Esophagus muscularis mucosa (tissue), 4 donors: Measurements from ENCODE around the gene WDR26. TPM values are rescaled to one million over a fixed set of nuclear protein-coding genes. Genes with fewer than 3 reads are reported as not detected.

Experiments used
- DNase-seq: peaks from one replicate; pipeline ENCODE4 v3.0.0-alpha.2; 2017; ENCODE audit errors: extremely low spot score
- H3K27ac ChIP-seq, 4 donors: fragments of 200-600 bp; sonication (generic); replicated peaks in 1 of 4; 1 replicate in 3 of 4; 2 replicates in 1 of 4; pipeline ENCODE4 v1.5.1; 2016 to 2019; ENCODE audit warnings: mild to moderate bottlenecking in 1 of 4
- H3K27me3 ChIP-seq, 4 donors: fragments of 200-600 bp; sonication (generic); one replicate each; pipeline versions ENCODE4 v1.5.1 to v1.6.0; 2016 to 2019
- H3K36me3 ChIP-seq, 4 donors: fragments of 200-600 bp; sonication (generic); one replicate each; pipeline ENCODE4 v1.5.1; 2016 to 2019
- H3K4me1 ChIP-seq, 4 donors: fragments of 200-600 bp; sonication (generic); one replicate each; pipeline ENCODE4 v1.5.1; 2016 to 2019
- H3K4me3 ChIP-seq, 4 donors: fragments of 200-600 bp; sonication (generic); 1 replicate in 2 of 4; 2 replicates in 2 of 4; pipeline ENCODE4 v1.5.1; 2016 to 2019; ENCODE audit warnings: mild to moderate bottlenecking in 4 of 4, moderate library complexity in 1 of 4
- H3K9me3 ChIP-seq, 4 donors: fragments of 200-600 bp; sonication (generic); 1 replicate in 3 of 4; 2 replicates in 1 of 4; pipeline ENCODE4 v1.5.1; 2016 to 2019
- CTCF ChIP-seq, 3 experiments: fragments of 200-600 bp in 2 of 3; fragments of 450-650 bp in 1 of 3; sonication (generic) in 2 of 3; IDR thresholded peaks; one replicate each; pipeline ENCODE4 v1.5.1; 2017 to 2019; ENCODE audit warnings: antibody characterized with exemption in 3 of 3, mild to moderate bottlenecking in 2 of 3, moderate library complexity in 1 of 3
- EP300 ChIP-seq: sonication (generic); formaldehyde crosslinking; IDR thresholded peaks from one replicate; pipeline ENCODE4 v1.6.1; 2017; ENCODE audit warnings: antibody characterized with exemption
- POLR2A ChIP-seq: fragments of 450-650 bp; IDR thresholded peaks from one replicate; pipeline ENCODE4 v1.6.1; 2017; ENCODE audit warnings: antibody characterized with exemption, moderate library complexity, mild to moderate bottlenecking, low read depth
- POLR2AphosphoS5 ChIP-seq, 2 donors: sonication (generic); formaldehyde crosslinking; IDR thresholded peaks; one replicate each; pipeline ENCODE4 v1.6.1; 2017; ENCODE audit warnings: antibody characterized with exemption in 2 of 2
- WGBS: methylation state at CpG from one replicate; pipeline ENCODE4 v1.1.5; 2018; 5-methylcytosine and 5-hydroxymethylcytosine counted together
- intact Hi-C: fragments of 100-400 bp; cut with DNase I; formaldehyde crosslinking; loops from one replicate; pipeline ENCODE4 v1.15.1; 2023
- total RNA-seq, 4 donors: library from RNA; depleted of rRNA; stranded (reverse); fragments of >200 nt; gene quantifications; one replicate each; pipeline versions ENCODE4 v1.1.0 to v1.2.1, GENCODE V29; 2016

WDR26 gene
- total RNA-seq, 4 donors from 2014 or later, result 74.9 to 84.7 (median 78.4) TPM

DNA sequence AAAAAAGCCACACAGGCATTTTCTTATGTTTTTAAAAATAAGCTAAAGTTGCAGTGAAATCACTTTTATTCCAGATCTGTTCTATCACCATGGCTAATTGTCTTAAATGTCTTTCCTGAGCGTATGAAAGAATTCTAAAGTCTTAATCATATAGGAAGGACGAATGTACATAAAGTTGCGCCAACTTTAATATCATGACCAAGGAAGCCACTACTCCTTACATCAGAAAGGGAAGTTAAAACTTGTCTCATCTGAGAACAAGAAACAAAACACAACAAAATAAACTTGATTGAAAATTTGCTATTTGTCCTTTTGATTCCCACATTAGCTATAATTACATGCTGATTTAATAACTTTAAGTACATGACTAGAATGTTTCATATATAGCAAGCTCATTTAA is 51.4 kb downstream of the WDR26 start:
- WGBS, result 91% methylated on average over 3 of the region's 3 CpGs
- no peaks in the 10 kb centered on the region for H3K9me3 ChIP-seq
- peaks cover under 1 to 17% (median 14%) of the 10 kb centered on the region in 4 donors for H3K4me1 ChIP-seq
- H3K27ac ChIP-seq, result no peak overlapping the region
- no peak for DNase-seq
- peaks cover 8 to 63% (median 14%) of the 10 kb centered on the region in 4 donors for H3K36me3 ChIP-seq
- TF ChIP-seq POLR2AphosphoS5 (IDR thresholded peaks at IDR 0.05) (no peak), CTCF (IDR thresholded peaks at IDR 0.05) (no peak), POLR2A (no peak), EP300 (no peak)
- intact Hi-C loops, result no loop called here
- no peak overlapping the region for H3K4me3 ChIP-seq
- no peaks in the 10 kb centered on the region for H3K27me3 ChIP-seq

DNA sequence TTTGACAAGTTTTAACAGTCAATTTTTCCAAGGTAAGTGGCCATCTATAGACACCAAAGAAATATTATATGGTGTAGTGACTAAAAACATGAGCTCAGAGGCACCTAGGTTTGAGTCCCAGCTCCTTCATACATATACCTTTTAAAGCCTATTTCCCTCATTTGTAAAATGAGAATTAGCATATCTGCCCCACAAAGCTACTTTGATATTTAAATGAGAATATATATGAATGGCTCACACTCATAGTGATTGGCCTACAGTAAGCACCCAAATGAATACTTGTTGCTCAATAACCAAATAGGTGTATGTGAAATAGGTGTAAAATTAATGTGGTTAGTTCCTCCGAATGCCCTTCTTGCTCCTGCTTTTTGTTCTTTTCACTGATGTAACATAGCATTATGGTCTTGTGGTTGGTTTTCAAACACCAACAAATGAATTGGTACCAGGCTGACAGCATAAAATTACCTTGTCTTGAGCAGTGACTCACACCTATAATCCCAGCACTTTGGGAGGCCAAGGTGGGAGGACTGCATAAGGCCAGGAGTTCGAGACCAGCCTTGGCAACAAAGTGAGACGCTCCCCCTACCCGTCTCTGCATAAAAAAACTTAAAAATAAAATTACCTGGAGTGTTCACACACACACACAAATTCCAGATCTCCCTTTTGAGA is 52.6 kb downstream of the WDR26 start:
- TF ChIP-seq POLR2A, result no peak
- no peak for TF ChIP-seq EP300
- no peak for TF ChIP-seq CTCF (IDR thresholded peaks at IDR 0.05)
- TF ChIP-seq POLR2AphosphoS5 (IDR thresholded peaks at IDR 0.05), result no peak
- 91% methylated on average over 4 of the region's 4 CpGs for WGBS
- intact Hi-C loops, result no loop called here
- no peak overlapping the region for H3K27ac ChIP-seq
- H3K27me3 ChIP-seq, result no peaks in the 10 kb centered on the region
- H3K36me3 ChIP-seq, result peaks cover 2 to 63% (median 13%) of the 10 kb centered on the region in 4 donors
- no peak for DNase-seq
- H3K9me3 ChIP-seq, result no peaks in the 10 kb centered on the region
- H3K4me3 ChIP-seq, result no peak overlapping the region
- peaks cover 12 to 23% (median 22%) of the 10 kb centered on the region in 4 donors for H3K4me1 ChIP-seq

- Histone ChIP-seq H3K27ac (no peak overlapping the region), H3K27me3 (no peaks in the 10 kb centered on the region), H3K4me3 (no peak overlapping the region), H3K4me1 (peaks cover 17 to 32% (median 20%) of the 10 kb centered on the region in 4 donors), H3K36me3 (peaks cover 16 to 68% (median 28%) of the 10 kb centered on the region in 4 donors), H3K9me3 (no peaks in the 10 kb centered on the region)
- DNase-seq, result no peak
- TF ChIP-seq CTCF (IDR thresholded peaks at IDR 0.05) (no peak), EP300 (no peak), POLR2A (no peak), POLR2AphosphoS5 (IDR thresholded peaks at IDR 0.05) (no peak)
- WGBS, result 69% methylated on average over 4 of the region's 4 CpGs
- intact Hi-C loops, result no loop called here
These were observed 54.6 kb downstream of the WDR26 start for GRCh38 chr1:224380003-224380402.

DNA sequence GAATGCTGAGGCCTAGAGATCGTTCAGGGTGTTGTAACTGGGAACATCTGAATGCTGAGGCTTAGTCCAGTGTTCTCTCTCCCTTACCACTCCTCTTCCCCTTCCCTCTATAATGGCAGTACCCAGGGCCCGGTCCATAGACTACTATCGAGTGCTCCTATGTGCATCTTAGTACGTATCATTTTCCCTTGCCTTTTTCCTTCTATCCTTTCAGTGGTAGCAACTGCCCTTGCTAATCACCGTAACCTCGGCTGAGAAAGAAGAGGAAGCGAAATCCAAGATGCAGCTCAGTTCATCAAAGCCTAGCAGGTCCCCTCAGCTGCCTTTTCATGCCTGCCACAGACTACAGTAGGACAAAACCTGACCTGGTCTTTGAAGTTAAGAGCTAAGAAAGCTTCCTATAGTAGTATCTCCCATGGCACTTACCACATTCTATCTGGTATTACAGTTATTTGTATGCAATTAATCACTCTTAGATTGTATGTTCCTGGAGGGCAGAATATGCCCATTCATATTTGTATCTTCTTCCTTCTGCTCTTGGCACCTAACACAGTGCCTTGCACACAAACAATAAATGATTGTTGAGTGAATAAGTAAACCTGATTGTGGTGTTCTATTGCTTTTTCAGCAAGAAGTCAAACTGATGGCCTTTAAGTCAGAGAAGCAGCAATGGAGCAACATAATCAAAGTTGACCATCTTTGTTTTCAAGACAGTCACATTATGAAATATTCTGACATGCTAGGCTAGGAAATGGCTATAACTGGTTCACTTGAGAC is 55.6 kb downstream of the WDR26 start:
- Histone ChIP-seq H3K4me3 (no peak overlapping the region), H3K9me3 (no peaks in the 10 kb centered on the region), H3K27me3 (no peaks in the 10 kb centered on the region), H3K4me1 (peaks cover 17 to 34% (median 20%) of the 10 kb centered on the region in 4 donors), H3K36me3 (peaks cover 20 to 69% (median 36%) of the 10 kb centered on the region in 4 donors), H3K27ac (no peak overlapping the region)
- TF ChIP-seq POLR2A (no peak), CTCF (IDR thresholded peaks at IDR 0.05) (no peak), EP300 (no peak), POLR2AphosphoS5 (IDR thresholded peaks at IDR 0.05) (no peak)
- DNase-seq, result no peak
- intact Hi-C loops, result no loop called here
- WGBS, result 83% methylated on average over 7 of the region's 7 CpGs
